T-helper 22 cell (primary cell): ENCODE measurements around the gene COQ4.
"Not testable (repeated sequence)": the region's sequence is repeated elsewhere in the genome, so short reads cannot be mapped to it uniquely, and the experiment has no call there.

ENCODE experiments used
- DNase-seq: peaks from one replicate; pipeline ENCODE4 v3.0.0-alpha.2; 2020; ENCODE audit warnings: low read depth

Gene COQ4

GRCh38 chr9:128298535-128299482 is 23.8 kb upstream of the COQ4 start:
- DNase-seq: no peak

GRCh38 chr9:128304136-128304970 is 18.3 kb upstream of the COQ4 start:
- DNase-seq: no peak

DNA sequence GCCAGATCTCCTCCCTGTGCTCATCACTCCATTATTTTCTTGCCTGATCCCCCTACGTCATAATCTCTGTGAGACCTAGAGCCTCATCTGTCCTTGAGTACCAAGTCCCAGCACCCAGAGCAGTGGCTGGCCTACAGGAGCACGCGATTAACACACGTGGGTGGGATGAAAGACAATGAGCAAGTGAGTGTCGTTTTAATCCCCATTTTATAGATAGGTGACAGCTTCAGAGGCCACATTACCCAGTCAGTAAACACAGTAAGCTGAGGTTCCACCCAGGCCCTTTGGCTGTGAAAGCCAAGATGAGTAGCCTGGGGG is 17.7 kb upstream of the COQ4 start:
- no peak for DNase-seq

DNA sequence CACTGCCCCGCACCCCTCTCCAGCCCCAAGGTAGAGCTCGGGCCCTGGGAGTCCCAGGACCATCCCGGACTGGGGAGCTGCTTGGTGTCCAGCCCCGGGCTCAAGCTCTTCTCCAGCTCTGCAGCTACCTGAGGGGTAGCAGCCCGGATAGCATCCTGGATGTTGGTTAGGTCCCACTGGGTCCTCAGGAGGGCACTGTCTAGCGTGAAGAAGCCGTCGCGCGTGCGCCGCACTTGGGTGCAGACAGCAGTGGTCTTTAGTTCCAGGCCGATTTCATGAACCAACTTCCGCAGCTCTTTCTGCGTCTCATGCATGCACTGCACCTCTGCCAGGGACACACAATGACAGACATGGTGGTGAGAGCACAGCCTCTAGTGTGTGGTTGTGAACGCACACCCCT is 13.1 kb upstream of the COQ4 start:
- DNase-seq: no peak

DNA sequence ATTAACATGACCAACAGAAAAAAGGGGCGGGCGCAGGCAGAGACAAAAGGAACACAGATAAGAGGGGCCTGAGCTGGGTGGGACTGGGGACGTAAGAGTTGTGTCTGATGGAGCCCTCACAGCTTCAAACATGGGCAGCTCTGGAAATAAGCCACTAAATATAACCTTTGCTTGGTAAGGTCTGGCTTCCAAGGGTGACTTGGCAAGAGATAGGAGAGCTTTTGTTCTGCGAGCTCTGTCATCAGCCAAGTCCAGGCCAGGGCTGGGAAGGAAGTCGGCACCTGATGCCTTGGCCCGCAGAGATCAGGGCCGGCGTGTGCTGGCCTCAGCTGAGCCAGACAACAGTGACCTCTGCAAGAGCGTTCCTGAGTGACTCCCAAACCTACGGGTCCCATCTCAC is 12.2 kb upstream of the COQ4 start:
- no peak for DNase-seq

DNA sequence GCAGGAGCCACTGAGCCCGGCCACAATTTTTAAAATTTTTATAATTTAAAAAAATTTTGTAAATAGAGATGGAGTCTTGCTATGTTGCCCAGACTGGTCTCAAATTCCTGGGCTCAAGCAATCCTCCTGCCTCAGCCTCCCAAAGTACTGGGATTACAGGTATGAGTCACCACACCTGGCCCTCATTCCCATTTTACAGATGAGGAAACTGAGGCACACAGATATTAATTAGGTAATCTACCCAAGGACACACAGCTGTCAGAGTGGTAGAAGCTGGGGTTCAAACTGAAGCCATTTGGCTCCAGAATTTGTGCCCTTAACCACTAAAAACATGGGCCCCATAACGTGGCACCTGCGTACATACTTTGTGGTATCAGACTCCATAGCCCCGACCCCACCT is 7.9 kb upstream of the COQ4 start:
- no peak for DNase-seq

DNA sequence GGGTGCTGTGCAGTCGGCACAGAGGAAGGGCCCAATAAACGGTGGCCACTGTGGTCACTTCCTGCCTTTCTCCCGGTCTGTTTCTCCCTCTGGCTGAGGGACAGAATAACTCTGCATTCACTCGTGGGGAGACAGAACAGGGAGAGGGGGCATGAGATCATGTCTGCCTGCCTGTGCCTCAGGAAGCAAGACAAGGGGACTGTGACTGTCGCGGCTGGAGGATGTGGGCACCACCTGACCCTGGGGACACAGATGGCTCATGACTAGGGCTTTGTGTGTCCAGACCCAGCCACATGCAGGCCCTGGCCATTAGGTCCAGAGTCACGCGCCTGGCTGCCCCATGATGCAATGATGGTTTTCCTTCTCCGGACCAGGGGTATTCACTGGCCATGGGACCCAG is 6.2 kb upstream of the COQ4 start:
- DNase-seq: no peak

- no peak for DNase-seq
Observed at GRCh38 chr9:128317629-128318028, 5.0 kb upstream of the COQ4 start.

DNA sequence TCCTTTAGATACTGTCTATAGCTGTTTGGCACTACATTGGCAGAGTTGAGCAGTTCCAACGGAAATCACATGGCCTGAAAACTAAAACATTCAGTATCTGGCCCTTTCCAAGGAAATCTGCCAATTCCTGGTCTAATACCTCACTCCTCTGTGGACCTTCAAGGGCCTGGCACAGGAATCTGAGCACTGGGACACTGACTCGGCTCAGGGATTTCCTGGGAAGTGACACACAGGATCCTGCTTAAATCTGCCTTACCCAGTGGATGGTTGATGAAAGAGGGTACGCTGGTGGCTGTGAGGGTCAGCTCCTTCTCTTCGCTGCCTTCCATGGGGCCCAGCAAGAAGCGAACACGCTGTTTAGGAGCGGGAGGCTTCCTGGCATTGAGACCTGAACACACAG is 1.3 kb upstream of the COQ4 start:
- DNase-seq: no peak

GRCh38 chr9:128321879-128322403 is 698 bp upstream of the COQ4 start:
- no peak for DNase-seq

DNA sequence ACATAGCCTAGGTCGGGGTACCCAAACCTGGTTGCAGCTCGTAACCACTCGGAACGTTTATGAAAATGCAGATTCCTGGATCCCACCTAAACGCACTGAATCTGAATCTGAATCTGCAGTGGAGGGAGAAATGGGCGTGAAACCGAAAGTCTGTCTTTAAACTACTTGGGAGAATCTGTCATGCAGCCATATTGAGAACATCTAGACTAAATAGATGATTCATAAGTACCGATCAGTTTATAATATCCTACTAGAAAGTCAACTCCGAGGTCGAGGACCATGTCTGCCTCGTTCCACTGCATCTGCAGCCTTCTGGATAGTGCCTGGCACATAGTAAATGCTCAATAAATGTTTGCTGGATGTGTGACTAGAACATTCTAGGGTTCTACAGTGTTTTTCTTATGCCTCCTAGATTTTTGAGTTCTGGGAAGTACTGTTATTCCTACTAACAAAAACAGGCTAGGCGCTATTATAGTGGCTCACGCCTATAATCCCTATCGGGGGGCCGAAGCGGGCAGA is 632 bp downstream of the COQ4 start:
- no peak for DNase-seq

GRCh38 chr9:128323791-128324190 is 1.2 kb downstream of the COQ4 start:
- DNase-seq: no peak

DNA sequence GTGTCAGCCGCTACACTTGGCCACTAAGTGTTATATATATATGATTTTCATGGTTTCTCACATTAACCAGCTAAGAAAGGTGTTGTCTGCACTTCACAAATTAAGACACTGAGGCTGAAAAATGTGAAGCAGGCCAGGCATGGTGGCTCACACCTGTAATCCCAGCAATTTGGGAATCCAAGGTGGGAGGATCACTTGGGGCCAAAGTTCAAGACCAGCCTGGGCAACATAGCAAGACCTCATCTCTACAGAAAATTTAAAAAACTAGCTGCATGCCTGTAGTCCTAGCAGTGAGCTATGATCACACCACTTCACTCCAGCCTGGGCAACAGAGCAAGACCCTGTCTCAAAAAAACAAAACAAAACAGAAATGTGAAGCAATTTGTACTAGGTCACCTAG is 1.8 kb downstream of the COQ4 start:
- DNase-seq: no peak

GRCh38 chr9:128325629-128326028 is 3.0 kb downstream of the COQ4 start:
- DNase-seq: no peak

GRCh38 chr9:128333451-128333869 is 10.8 kb downstream of the COQ4 start:
- no peak for DNase-seq

DNA sequence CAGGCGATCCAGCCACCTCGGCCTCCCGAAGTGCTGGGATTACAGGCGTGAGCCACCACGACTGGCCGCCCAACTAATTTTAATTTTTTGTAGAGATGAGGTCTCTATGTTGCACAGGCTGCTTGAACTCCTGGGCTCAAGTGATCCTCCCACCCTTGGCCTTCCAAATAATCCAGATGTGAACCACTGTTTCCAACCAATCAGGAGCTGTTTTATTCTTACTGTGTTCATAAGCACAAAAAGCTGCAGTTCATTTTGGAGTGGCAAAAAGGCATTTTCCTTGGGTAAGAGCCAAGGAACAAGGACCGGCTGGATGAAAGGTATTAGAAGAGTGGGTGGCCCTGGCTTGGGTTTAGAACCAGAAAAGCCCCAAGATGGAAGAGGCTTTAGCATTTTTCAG is 12.5 kb downstream of the COQ4 start:
- no peak for DNase-seq

DNA sequence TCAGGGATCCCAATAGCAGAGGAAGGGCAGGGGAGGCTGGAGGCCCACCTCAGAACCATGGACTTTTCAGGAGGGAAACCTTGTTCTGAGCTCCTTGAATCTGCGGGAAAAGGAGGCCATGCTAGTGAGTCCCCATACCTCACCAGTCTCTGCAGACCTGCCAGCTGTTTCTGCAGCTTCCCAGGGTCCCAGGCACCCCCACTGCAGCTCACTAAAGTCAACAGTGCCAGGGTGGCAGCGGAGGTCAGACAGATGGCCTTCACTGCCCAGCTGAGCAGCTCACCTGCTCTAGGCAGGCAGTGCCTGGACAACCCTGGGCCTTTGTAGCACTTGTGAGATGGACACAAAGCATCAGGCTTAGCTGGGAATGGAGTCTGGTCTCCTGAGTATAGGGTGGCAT is 13.3 kb downstream of the COQ4 start:
- no peak for DNase-seq

DNA sequence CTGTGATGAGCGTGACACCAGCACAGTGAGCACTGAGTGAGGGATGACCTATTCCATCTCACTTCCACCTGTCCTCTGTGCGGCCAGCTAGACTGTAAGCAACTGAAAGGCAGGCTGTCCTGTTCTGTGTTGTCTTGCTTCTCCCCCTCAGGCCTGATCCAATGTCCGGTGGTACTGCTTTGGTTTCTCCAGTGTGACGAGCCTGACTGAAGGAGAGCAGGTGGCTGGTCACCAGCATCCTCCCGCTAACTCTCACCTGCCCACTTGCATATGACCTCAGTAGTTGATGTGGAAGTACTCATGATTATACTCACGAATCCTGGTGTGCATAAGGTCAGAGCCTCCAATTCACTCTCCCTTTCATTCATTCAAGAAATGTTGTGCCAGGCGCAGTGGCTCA is 15.3 kb downstream of the COQ4 start:
- DNase-seq: no peak

- DNase-seq: not testable (repeated sequence)
Observed at GRCh38 chr9:128338852-128339614, 16.4 kb downstream of the COQ4 start.

DNA sequence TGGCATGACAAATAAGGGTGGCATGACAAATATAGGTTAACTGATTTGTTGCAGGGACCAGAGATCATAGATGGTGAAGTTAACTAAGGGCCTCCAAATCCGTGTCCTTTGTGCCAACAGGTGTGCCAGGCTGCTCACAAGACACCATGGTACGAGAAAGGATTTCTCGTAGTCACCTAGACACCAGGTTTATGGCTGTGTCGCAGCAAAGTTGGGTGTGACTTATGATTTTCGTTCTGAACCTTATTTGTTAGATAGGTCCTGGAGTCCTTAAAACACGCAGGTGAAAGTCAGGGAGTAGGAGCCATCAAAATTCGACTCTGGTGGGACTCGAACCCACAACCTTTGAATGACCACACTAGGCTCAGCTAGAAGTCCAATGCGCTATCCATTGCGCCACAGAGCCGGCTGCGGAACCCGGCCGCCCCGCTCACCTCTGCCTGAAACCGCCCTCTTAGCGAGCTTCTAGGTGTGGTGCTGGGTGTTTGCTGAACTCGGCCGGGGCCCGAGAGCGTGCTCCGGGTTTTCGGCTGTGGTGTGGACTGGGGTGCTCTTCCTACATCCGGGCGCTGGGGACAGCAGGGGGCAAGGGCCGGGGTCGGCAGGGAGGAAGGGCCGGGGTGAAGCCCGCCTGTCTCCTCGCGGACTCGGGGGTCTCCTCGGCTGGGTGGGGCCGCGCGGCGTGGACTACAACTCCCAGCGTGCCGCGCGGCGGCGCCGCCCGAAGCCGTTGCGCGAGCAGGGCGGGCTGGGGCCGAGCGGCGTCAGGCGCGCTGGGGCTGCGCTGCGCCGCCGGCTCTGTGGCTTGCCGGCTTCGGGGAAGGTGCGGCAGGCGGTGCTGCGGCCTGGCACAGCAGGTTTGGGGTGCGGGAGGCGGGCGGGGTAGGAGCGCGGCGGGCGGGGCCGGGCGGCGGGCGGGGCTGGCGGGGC is 17.4 kb downstream of the COQ4 start, which contains the start of gene SLC27A4:
SLC27A4 (plus strand) TSS at position 767 of the 930 bp plus-strand sequence. CDS start 2,606 bp downstream, outside the sequence.
- DNase-seq: peak; percentile 81
